Measurements from ENCODE around the gene GRM8. TPM values are rescaled to one million over a fixed set of nuclear protein-coding genes. Genes with fewer than 3 reads are reported as not detected.

GRM8 gene
- total RNA-seq, 1 experiment from 2014 or later, result 0.40 TPM

DNA sequence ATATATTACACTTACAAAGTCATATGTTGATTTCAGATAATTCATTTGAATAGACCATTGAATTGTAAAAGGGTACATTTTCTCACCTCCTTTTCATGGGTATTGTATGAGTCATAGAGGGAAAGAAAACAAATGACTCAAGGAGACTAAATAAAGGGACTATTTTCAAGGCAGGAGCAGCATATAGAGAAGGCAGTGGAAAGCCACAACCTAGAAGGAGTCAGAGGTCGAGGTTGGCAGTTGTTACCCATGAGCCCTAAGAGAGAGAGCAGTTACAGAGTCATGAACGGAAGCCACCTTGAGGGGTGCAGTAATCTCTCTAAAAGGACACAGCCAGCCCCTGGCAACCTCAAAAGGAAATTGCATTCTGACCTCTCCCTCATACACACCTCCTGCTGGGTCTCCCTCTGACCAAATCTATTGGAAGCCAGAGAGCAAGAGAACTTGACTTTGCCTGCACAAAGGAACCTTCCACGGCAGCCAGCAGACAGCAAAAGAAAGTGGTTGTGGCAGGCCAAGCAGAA, 137.9 kb downstream of the GRM8 start:
- Mint-ChIP-seq H3K9me3 (ENCODE audit: low read depth, unreplicated experiment) (peaks cover 2% of the 10 kb centered on the region), H3K27me3 (ENCODE audit: unreplicated experiment) (peaks cover 14% of the 10 kb centered on the region), H3K4me1 (ENCODE audit: low read depth, unreplicated experiment) (peaks cover 15% of the 10 kb centered on the region), H3K4me3 (ENCODE audit: low read depth, unreplicated experiment) (no peak overlapping the region), H3K27ac (ENCODE audit: unreplicated experiment) (peak overlapping the region; percentile 43), H3K36me3 (ENCODE audit: insufficient read depth, unreplicated experiment) (no peaks in the 10 kb centered on the region)
- TF ChIP-seq, protein P1, sequence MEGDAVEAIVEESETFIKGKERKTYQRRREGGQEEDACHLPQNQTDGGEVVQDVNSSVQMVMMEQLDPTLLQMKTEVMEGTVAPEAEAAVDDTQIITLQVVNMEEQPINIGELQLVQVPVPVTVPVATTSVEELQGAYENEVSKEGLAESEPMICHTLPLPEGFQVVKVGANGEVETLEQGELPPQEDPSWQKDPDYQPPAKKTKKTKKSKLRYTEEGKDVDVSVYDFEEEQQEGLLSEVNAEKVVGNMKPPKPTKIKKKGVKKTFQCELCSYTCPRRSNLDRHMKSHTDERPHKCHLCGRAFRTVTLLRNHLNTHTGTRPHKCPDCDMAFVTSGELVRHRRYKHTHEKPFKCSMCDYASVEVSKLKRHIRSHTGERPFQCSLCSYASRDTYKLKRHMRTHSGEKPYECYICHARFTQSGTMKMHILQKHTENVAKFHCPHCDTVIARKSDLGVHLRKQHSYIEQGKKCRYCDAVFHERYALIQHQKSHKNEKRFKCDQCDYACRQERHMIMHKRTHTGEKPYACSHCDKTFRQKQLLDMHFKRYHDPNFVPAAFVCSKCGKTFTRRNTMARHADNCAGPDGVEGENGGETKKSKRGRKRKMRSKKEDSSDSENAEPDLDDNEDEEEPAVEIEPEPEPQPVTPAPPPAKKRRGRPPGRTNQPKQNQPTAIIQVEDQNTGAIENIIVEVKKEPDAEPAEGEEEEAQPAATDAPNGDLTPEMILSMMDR (IDR thresholded peaks at IDR 0.05; ENCODE audit: unreplicated experiment), result no peak
- intact Hi-C loops (cut with micrococcal nuclease; ENCODE audit: unreplicated experiment), result no loop called here
- BruUV-seq (replicated peaks), result no TSS peak
- DNase-seq, result peak; percentile 21
- CTCF ChIA-PET, result no interaction called here

DNA sequence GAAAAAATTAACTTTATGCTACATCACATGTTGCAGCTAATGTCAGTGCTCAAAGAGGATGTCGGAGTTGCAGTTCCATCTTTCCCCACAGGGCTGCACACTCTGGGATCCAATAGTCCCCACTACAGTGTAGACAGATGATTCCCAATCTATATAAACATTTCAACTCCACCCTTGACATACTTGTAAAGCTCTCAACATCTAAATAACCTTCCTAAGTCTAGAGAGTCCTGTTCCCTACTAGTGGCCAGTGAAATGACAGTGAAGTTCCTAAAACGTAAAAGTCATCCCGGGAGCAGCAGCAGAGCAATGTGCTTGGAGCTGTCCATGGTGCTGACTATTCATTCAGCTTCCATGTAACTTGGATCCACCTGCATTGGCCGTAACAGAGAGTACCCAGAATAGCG, 145.1 kb downstream of the GRM8 start:
- peaks cover 48% of the 10 kb centered on the region for H3K27me3 Mint-ChIP-seq (ENCODE audit: unreplicated experiment)
- CTCF ChIA-PET, result interaction anchor here (1.0 to 1.6 kb wide), 2 partner anchors 146 to 304 kb away, joined by 3 to 11 read pairs; no protein-coding TSS in a partner anchor
- H3K4me1 Mint-ChIP-seq (ENCODE audit: low read depth, unreplicated experiment), result no peaks in the 10 kb centered on the region

DNA sequence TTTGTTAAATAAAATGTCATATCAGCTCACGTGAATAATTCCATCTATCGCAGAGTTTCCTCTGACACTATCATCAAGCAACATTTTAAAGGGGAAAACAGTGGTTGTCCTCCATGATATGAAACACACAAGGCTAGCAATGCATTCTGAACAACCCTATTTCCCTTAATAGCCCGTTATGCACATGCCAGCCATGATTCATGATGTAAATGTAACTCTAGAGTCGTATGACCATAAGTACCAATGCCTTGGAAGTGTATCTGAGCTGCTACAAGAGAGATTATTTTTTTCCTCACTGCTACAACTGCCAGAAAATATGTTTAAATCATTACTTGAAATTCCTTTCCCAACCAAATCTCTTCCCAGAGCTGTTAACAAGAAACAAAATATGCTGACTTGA, 159.4 kb downstream of the GRM8 start:
- H3K4me1 Mint-ChIP-seq (ENCODE audit: low read depth, unreplicated experiment), result no peaks in the 10 kb centered on the region
- TF ChIP-seq, protein P1 (IDR thresholded peaks at IDR 0.05; ENCODE audit: unreplicated experiment), result no peak
- no peak overlapping the region for H3K27ac Mint-ChIP-seq (ENCODE audit: unreplicated experiment)
- H3K4me3 Mint-ChIP-seq (ENCODE audit: low read depth, unreplicated experiment), result no peak overlapping the region
- H3K36me3 Mint-ChIP-seq (ENCODE audit: insufficient read depth, unreplicated experiment), result no peaks in the 10 kb centered on the region
- CTCF ChIA-PET, result no interaction called here
- no TSS peak for BruUV-seq (replicated peaks)
- DNase-seq, result no peak
- peaks cover 3% of the 10 kb centered on the region for H3K9me3 Mint-ChIP-seq (ENCODE audit: low read depth, unreplicated experiment)
- intact Hi-C loops (cut with micrococcal nuclease; ENCODE audit: unreplicated experiment), result no loop called here
- H3K27me3 Mint-ChIP-seq (ENCODE audit: unreplicated experiment), result peaks cover 30% of the 10 kb centered on the region

More for the DNA sequence above, 145.1 kb downstream of the GRM8 start:
- intact Hi-C loops (cut with micrococcal nuclease; ENCODE audit: unreplicated experiment), result loop anchor here (5.0 kb wide), 1 partner anchor 145 kb away; the partner anchor contains the start of gene GRM8
- DNase-seq, result peak; percentile 62
- H3K9me3 Mint-ChIP-seq (ENCODE audit: low read depth, unreplicated experiment), result peaks cover 4% of the 10 kb centered on the region
- no TSS peak for BruUV-seq (replicated peaks)
- no peaks in the 10 kb centered on the region for H3K36me3 Mint-ChIP-seq (ENCODE audit: insufficient read depth, unreplicated experiment)
- H3K4me3 Mint-ChIP-seq (ENCODE audit: low read depth, unreplicated experiment), result no peak overlapping the region
- H3K27ac Mint-ChIP-seq (ENCODE audit: unreplicated experiment), result no peak overlapping the region
- TF ChIP-seq, protein P1 (IDR thresholded peaks at IDR 0.05; ENCODE audit: unreplicated experiment), result peak; percentile 63

DNA sequence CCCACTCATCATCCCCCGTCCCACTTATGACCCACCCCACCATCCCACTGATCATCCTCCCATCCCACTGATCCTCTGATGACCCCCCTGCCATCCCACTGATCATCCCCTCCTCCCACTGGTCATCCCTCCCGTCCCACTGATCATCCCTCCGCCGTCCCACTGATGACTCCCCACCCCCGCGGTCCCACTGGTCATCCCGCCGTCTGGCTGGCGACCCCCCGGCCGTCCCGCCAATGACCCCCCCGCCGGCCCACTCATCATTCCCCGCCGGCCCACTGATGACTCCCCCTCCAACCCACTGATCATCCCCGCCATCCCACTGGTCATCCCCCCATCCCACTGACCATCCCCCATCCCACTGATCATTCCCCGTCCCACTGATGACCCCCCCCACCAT, 161.1 kb downstream of the GRM8 start:
- DNase-seq, result no peak
- no TSS peak for BruUV-seq (replicated peaks)
- CTCF ChIA-PET, result no interaction called here
- Mint-ChIP-seq H3K36me3 (ENCODE audit: insufficient read depth, unreplicated experiment) (no peaks in the 10 kb centered on the region), H3K9me3 (ENCODE audit: low read depth, unreplicated experiment) (peaks cover 3% of the 10 kb centered on the region), H3K27me3 (ENCODE audit: unreplicated experiment) (peaks cover 44% of the 10 kb centered on the region), H3K4me1 (ENCODE audit: low read depth, unreplicated experiment) (no peaks in the 10 kb centered on the region), H3K27ac (ENCODE audit: unreplicated experiment) (no peak overlapping the region), H3K4me3 (ENCODE audit: low read depth, unreplicated experiment) (no peak overlapping the region)
- TF ChIP-seq, protein P1 (IDR thresholded peaks at IDR 0.05; ENCODE audit: unreplicated experiment), result no peak
- intact Hi-C loops (cut with micrococcal nuclease; ENCODE audit: unreplicated experiment), result no loop called here
